ENCODE measurements around the gene CCNY.
A peak's percentile ranks its signal among the peaks of the same experiment; 100 is the strongest.

Gene CCNY

DNA sequence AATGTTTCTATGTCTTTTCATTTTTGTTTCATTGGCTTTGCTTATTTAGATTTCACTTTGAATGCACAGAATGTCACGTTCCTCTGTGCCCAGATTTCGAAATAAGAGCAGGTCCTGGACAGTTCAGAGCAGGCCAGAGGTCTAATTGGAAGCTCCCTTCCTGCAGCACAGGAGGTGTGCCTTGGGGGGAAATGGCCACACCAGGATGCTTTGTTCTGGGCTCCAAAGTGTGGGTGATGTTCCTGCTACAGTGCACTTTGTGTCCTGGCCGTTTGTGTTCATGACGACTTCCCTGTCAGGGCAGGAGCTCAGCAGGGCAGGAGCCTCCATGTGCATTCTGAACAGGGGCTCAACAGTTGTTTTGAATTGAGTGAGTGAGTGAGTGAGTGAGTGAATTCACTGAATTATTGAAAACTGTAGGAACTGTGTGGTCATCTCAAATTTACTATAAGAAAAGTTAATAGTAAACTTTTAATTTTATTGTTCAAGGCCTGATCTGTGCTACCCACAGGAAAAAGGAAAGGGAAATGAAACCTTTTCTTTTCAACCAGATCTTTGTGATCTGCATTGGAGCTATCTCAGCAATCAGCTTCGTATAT is 159.3 kb downstream of the CCNY start:
- no peak overlapping the region for H3K27ac ChIP-seq
- TF ChIP-seq CTCF (IDR thresholded peaks at IDR 0.05) = no peak

DNA sequence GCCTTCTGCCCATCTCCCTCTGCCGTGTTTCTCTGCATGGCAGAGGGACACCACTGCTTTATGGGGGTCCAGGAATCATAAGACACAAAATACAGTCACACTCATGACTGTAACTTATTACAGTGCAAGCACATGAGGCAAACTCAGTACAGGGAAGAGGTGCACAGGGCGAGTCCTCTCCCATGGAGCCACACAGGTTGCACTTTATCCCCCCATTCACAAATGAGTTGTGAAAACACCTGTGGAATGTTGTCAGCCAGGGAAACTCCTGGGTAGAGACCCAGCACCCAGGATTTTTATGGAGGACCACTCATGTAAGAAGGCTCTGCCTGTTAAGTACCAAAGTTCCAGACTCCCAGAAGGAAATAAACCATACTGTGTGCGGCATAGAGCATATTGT is 161.6 kb downstream of the CCNY start:
- no peak overlapping the region for H3K27ac ChIP-seq

DNA sequence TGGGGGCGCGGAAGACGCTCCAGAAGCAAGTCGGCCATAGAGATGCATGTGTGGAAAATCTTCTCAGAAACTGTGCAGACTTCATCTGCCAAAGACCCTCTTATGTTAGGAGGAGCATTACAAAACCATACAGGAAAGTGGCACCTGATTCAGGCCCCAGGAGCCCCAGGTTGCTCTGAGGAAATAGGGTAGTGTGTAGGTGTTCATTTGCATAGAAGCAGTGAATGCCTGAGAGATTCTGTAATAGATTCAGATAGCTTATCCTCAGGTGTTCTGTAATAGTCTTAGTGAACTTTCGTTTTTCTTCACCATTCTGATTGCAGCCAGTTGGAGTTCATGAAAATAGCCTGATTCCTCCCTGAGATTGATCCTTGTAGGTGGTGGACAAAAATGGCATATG is 162.4 kb downstream of the CCNY start:
- H3K27ac ChIP-seq = no peak overlapping the region

More for the DNA sequence above, 161.6 kb downstream of the CCNY start:
- TF ChIP-seq CTCF (IDR thresholded peaks at IDR 0.05) (no peak), ZFX (IDR thresholded peaks at IDR 0.05; ENCODE audit: borderline replicate concordance) (no peak)

DNA sequence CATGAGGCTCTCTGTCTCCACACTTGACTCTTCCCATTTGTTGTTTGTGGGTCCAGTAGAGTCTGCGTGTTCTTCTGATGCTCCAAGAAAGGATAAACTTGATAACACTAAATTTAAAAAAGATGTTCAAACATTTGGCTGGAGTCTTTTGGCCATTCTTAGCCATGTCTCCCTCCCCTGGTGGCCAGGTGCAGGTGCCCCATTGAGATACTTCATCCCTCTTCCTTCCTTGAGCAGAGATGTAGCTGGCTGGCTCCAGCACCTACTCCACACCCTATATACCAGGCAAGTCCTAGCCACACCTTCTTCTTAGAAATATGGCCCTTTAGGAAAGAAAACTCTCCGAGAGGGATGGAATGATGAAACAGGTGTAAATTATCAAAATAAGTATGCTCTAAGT is 165.6 kb downstream of the CCNY start:
- no peak overlapping the region for H3K27ac ChIP-seq
- TF ChIP-seq ZFX (IDR thresholded peaks at IDR 0.05; ENCODE audit: borderline replicate concordance) (no peak), CTCF (IDR thresholded peaks at IDR 0.05) (peak; percentile 7; the same call in 1 of the 2 replicates)

More for the DNA sequence above, 162.4 kb downstream of the CCNY start:
- TF ChIP-seq ZFX (IDR thresholded peaks at IDR 0.05; ENCODE audit: borderline replicate concordance) (no peak), CTCF (IDR thresholded peaks at IDR 0.05) (no peak)

GRCh38 chr10:35502692-35503091 is 166.4 kb downstream of the CCNY start:
- TF ChIP-seq ZFX (IDR thresholded peaks at IDR 0.05; ENCODE audit: borderline replicate concordance) = no peak
- no peak for TF ChIP-seq CTCF (IDR thresholded peaks at IDR 0.05)
- no peak overlapping the region for H3K27ac ChIP-seq

DNA sequence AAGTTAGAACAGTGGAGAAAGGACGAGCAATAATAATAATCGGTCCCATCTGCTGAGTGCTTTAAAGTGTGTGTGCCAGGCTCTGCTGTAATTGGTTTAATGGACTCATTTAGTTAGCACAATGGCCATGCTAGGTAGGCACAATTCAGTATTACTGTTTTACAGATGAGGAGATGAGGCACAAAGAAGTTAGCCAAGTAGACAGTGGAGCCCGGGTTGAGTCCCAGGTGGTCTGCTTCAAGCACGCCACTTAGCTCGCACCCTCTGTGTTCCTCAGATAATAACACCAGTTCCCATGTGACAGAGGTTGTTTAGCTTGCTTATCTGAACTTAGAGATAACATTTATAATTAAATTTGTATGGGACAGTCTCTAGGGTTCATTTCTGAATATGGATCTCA is 167.3 kb downstream of the CCNY start:
- H3K27ac ChIP-seq = no peak overlapping the region
- TF ChIP-seq CTCF (IDR thresholded peaks at IDR 0.05) (no peak), ZFX (IDR thresholded peaks at IDR 0.05; ENCODE audit: borderline replicate concordance) (no peak)

DNA sequence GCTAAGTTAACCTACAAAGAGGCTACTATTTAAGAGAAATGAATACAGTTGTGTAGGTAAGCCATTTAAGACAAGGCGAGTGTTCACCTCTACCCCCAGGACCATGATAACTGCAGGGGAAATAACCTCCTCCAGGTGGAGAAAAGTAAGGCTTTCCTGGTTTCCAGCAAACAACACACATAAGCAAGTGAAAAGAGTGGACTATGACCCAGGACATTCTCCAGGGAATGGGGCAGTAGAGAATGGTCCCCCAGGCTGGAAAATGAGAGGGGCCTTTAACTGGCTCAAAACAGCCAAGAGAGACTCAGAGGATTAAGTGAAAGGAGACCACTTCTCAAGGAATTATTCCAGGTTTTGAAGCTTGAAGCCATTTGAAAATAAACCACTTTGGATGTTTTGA is 167.8 kb downstream of the CCNY start:
- TF ChIP-seq CTCF (IDR thresholded peaks at IDR 0.05) (no peak), ZFX (IDR thresholded peaks at IDR 0.05; ENCODE audit: borderline replicate concordance) (no peak)
- no peak overlapping the region for H3K27ac ChIP-seq
